HG02973 (cell line): ENCODE measurements around the gene PLAA.
A peak's percentile ranks its signal among the peaks of the same experiment; 100 is the strongest.

Experiments
- ATAC-seq: cut with Tn5 transposase; IDR thresholded peaks from one replicate; pipeline ENCODE4 v1.9.1; 2021; ENCODE audit warnings: moderate library complexity; ENCODE audit not compliant: unreplicated experiment

Gene PLAA

DNA sequence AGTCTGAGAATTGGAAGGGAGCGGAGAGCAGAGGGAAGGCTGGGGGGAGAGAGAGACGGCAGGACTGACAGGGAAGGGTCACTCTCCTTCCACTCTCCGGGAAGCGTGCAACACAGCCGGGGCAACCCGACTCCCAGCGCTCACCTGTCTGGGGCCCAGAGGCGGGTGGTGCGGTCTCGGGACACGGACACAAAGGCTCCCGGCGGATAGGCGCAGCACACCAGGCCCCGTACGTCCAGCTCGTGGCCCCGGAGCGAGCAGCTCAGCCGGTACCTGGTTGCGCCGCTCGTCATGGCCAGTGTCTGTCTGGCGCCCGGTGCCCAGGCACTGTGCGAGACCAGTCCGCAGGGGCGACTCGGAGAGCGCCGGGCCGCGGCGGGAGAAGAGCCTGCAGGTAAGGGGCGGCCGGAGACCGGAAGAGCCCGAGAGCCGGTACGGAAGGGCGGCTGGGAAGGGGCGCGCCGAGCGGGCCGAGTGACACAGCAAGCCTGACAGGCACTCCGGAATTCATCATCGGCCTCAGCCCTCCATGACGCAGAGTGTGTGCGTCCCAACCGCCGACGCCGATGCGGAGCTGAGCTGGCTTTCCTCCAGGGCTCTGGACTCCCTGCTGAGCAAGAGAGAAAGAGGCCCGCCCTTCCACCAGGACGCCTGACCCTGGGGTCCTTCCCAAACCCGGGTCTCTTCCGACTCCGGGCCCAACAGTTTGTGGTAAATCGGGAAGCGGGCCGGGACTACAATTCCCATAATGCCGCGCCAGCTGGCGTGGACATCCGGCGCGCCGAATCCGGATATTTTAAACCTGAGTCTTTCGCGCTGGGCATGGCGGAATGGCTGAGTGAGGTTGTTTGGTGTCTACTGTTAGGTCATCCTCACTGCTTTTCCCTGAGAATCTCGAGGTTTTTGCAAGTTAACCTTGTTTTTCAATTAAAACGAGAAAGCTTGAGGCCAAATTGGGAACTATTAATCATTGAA is at the start of gene PLAA:
TSS of gene PLAA (minus strand) at position 490 of the 975 bp plus-strand sequence. CDS start at position 293, 197 bp downstream.
- peak; percentile 98 for ATAC-seq

DNA sequence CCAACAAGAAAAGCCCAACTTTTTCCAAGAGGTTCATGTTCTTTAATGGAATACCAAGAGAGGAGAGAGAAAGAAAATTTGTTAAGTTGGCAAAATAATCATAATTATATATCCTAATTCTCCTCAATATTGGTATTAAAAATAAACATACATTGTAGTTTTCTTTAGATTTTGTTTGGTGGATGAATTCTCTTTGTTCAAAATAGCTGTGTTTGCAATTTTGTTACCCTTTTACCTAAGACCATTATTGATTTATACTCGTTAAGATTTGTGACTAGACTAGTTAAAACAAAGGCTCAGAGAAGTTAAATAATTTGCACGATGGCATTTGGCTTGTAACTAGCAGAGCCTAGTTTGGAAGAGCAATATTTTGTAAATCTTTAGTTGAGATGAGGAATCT is 48.8 kb upstream of the PLAA start:
- ATAC-seq = no peak

DNA sequence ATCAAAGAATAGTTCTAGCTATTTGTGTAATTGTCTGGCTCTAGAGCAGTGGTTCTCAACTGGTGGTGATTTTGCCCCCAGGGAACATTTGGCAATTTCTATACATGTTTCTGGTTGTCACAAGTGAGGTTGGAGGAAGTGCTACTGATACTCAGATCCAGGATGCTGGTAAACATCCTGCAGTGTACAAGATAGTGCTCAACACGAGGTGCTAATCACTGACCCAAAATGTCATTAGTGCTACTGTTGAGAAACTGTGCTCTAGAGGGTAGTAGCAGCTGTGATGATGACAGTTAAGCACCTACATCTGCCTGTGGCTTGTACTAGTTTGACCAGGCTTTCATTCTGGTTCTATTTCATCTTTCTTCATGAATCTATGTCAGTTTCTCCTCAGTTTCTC is 36.3 kb upstream of the PLAA start:
- no peak for ATAC-seq

DNA sequence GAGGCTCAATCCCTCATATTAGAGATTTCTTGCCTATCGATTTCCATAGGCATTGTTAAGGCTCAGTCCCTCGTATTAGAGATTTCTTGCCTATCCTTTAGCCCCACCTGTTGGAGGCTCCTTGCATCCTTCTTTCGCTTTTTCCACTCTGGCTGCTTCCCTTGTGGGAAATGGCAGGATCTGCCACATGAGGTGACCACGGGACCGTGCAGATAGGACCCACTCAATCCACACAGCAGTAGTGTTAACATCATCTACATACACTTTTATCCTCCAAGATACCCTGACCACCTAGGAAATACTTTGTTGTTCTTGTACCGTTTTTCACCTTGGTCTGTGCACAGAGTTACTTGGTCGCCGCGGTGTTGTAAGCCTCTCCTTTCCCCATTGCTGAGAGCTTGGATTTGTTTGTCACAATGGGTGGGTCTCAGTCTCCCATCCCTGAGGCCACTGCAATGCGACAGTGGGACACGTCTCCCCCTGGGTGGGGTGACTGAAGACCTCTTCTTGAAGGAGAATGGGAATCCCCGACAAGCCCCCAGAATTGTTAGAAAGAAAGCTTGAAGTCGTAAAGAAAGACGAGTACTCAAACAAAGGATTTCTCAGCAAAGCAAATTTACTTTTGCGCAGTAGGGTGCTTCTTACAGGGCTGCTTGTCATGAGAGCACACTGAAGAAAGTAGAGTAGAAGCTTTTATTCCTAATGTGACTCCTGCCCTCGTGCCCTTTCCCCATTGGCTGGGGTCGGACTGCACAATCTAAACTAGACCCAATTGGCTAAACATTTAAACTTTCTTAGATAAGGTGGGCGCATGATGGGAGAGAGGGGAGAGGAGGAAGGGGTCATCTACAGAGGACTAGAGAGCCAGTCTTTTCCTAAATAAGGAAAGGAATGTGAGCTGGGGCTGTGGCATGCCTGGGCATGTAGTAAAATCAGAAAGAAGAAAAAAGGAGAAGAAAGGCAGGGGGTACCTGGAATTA is 29.0 kb upstream of the PLAA start:
- no peak for ATAC-seq

GRCh38 chr9:26974927-26975326 is 27.9 kb upstream of the PLAA start:
- no peak for ATAC-seq

DNA sequence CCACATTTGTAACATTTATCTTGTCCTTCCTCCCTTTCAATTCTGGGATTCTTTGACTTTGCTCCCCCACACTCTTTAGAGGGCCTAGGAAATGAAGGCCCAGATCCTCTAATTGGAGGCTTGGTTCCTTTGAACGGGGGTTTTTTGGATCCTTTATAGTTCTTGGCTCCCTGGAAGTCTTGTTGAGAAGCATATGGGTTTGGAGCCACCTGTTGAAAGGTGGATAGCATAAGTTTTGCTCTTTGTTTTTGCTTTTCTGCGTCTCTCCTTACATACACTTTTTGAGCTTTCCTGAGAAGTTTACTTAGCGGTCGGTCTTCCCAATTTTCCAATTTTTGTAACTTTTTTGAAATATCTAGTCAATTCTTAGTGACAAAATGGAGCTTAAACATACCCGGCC is 26.9 kb upstream of the PLAA start:
- no peak for ATAC-seq

- no peak for ATAC-seq
Measured at GRCh38 chr9:26971721-26972120, 24.7 kb upstream of the PLAA start.

DNA sequence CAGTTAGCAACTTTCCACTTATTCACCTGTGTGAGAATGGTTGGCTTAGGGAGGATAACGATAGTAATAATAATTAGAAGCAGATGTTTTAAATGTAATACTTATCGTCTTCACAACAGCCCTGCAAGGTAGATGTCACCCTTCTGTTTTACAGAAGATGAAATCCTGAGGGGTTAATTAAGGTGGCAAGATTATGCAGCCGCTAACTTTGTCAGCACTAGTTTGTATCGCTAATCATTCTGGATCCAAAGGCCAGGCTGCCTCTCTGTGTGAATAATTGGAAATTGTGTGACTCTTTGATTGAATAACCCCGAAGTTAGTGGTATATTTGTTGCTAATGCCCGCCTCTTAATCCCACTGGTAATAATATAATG is 9.8 kb upstream of the PLAA start:
- ATAC-seq = no peak

DNA sequence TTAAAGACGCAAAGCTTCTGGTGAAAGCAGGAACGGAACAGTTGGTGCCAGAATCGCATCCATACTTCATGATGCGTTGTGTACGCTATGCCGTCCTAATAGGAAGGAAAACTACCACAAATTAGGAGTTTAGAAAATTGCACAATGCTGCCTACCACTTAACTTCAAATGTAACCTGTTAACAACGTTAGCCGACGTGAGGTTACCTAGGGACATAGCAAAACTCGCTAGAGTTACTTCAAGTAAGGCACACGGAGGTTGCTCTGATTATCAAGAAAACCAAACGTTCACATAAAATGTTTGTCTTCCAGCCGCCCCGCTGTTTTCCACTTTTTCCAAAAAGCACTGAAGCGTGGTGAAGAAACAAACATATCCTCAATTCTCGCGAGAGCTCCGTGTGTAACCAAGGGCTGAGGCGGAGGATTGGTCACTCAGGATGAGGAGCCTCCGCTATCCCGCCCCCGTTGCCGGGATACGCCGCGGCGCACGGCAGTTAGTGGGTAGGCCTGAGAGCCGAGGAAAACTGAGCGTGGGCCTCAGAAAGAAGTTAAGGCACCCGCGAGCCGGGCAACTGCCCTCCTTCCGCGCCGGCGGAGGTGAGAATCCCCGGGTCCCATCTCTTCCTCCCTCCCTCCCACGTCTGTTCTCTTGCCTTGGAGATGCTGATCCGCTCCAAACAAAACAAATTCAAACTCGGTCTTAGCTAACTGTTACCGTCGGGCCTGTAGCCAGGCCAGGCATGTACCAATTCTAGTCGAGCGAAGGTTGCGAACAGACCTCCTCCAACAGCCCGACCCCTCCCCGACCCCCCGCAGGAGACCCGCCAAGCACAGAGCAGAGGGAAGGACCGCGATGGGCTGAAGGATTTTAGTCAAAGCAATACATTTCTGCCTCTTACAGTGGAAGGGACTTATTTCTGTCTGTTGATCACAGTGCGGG is 9.1 kb upstream of the PLAA start, which contains the start of gene IFT74:
TSS of gene IFT74 (plus strand) at position 492 of the 939 bp plus-strand sequence. CDS start 5,556 bp downstream, outside the sequence.
- peak; percentile 95 for ATAC-seq

DNA sequence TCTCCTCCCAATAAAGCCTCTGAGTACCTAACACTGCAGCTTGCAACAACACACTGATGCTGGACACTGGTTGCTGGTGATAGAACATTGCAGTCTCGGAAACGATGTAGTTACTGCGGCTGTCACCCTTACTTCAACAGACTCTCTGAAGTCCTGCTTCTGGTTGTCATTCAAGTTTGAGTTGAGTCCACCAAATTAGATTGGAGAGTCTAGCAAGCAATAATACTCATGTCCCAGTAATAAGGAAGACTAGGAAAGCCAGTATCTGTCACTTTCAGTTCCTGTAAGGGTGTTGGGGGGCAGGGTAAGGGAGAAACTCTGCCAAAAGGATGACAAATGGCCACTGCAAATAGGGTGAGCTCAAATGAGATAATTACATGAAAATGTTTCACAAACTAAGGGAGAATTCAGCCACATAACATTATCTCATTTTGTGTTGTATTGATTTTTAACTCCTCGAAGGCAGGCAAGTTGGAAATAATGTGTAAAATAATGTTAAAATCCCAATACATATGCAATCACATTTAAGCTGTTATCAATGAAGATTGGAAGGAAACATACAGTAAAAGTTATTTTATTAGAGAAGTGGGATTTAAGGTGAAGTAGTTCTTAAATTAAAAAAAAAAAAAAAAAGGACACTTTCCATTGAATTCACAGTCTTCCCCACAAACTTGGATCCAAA is 8.3 kb upstream of the PLAA start:
- peak; percentile 28 for ATAC-seq

DNA sequence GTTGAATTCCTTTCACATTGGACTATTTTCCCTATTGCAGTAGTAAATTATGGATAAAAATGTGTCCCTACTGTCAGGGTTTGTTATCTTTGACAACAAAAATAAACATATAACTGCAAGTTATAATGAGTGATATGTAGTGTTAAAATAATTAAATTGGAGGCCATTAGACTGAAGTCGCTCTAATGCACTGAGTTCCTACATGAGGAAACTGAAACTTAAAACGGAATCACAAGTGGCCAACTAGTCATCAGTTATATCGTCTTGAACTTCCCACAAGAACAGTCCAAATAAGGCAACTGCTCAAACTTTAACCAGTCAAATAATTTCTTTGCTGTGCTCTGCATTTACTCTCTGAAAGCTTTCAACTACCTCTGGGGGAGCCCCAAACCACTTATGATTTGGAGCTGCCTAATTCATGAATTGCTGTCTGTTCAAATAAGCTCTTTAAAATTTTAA is 7.0 kb upstream of the PLAA start:
- no peak for ATAC-seq

DNA sequence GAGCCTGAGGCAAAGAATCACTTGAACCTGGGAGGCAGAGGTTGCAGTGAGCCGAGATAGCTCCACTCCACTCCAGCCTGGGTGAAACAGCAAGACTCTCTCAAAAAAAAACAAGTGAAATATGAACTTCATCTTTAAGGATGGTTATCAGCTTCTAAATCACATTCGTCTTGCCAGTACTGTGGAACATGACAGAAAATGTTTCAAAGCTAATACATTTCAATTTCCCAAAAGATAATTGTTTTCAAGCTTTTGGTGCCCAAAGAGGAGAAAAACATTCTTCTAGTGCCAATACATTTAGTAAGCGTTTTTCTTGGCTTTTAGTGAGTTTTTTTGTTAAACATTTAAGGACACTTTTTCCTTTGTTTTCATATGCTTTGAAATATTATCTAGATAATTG is 4.8 kb upstream of the PLAA start:
- ATAC-seq = no peak

DNA sequence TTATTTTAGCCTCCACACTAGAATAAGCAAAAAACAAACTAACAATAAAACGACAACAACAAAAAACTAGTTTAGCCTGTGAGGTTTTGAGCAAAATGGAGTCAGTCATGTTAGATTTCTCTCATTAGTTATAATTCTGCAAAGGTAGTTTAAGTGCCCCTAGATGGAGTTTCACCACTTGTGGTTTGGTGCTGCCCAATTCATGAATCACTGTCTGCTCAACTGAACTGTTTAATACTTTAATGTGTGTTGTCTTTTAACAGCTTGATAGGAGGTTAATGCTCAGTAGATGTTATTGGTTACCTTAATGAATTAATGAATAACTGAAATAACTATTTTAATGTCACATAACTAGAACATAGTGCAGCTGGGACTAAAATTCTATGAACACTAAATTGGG is 3.5 kb upstream of the PLAA start:
- no peak for ATAC-seq

DNA sequence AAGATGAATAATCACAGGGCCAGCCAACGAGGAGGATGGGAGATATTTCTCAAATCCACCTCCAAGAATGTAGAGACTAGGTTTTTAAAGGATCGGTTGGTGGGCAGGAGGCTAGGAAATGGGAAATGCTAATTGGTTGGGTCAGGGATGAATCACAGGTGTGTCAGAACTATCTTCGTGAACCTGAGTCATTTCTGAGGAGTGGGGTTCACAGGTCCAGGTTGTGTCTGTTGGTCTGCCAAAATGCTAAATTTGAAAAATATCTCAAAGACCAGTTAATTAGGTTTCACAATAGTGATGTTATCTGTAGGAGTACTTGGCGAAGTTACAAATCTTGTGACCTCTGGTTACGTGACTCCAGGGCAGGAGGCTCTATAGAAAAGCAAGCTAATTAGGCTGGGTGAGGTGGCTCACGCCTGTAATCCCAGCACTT is 2.6 kb upstream of the PLAA start:
- no peak for ATAC-seq

GRCh38 chr9:26947736-26948135 is 694 bp upstream of the PLAA start:
- ATAC-seq = no peak

- ATAC-seq = no peak
Measured at GRCh38 chr9:26945591-26945990, 1.5 kb downstream of the PLAA start.

DNA sequence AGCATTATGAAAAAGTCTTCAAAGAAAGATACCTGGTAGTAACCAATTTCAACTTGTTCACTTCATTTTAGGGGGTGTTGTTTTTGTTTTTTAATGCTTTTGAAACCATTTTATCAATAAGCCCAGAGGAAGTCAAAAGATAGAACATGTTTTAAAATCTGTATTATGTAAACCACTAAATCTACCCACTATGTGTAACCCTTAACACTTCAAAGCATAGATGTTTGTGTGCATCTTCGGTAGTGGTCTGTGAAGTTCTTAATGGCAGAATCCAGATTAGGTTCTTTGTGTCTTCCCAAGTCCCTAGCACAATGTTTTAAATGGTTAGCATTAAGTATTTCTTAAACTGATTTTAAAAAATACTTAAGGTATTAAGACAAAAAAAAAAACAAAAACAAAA is 6.3 kb downstream of the PLAA start:
- no peak for ATAC-seq

GRCh38 chr9:26939955-26940711 is 6.9 kb downstream of the PLAA start:
- ATAC-seq = no peak

DNA sequence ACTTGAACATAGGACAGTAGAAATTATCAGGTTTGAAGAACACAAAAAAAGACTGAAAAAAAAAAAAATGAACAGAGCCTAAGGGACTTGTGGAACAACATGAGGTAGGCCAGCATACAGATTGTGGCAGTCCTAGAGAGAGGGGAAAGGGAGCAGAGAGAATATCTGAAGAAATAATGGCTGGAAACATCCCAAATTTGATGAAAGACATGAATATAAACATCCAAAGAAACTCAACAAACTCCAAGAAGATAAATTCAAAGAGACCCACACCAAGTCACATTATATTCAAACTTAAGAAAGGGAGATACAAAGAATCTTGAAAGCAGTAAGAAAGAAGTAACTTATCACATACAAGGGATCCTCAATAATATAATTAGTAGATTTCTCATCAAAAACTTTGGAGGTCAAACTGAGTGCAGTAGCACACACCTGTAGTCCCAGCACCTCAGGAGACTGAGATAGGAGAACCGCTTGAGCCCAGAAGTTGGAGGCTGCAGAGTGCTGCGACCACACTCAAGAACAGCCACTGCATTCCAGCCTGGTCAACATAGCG is 9.1 kb downstream of the PLAA start:
- ATAC-seq = no peak
